HEK293 (cell line): ENCODE data around the gene C3.

Source experiments
- YY2 ChIP-seq: fragments of 450-650 bp; formaldehyde crosslinking; IDR thresholded peaks from 2 replicates; pipeline ENCODE4 v1.5.1; 2016; ENCODE audit warnings: missing biosample characterization, missing genetic modification characterization
- ZBTB21 ChIP-seq: fragments of 450-650 bp; formaldehyde crosslinking; IDR thresholded peaks from 2 replicates; pipeline ENCODE4 v1.5.1; 2017; ENCODE audit warnings: missing biosample characterization, missing genetic modification characterization

DNA sequence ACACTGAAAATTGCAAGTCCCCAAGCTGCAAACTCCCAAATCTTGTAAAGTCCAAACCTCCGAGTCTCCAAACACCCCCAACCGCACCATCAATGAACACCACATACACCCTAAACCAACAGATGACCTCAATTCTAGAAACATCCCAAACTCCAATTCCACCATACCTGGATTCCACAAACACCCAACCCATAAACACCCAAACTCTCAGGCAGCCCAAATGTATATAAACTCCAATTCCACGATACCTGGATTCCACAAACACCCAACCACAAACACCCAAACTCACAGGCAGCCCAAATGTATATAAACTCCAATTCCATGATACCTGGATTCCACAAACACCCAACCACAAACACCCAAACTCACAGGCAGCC is 470 bp downstream of the C3 start:
- no peak for TF ChIP-seq YY2 (tag by site-specific recombination)
- TF ChIP-seq ZBTB21 (tag by site-specific recombination) = no peak
